Skin epidermis (tissue), 12 donors: ENCODE data around the gene MDM2.
A peak's percentile ranks its signal among the peaks of the same experiment; 100 is the strongest.

Source experiments
- H3K27ac ChIP-seq, 21 experiments: fragments of 200-600 bp; sonication (generic) in 11 of 21; one replicate each; pipeline ENCODE4 v1.5.0; 2020; ENCODE audit warnings: mild to moderate bottlenecking in 3 of 21, inconsistent platforms in 2 of 21, moderate library complexity in 2 of 21
- H3K4me3 ChIP-seq, 7 experiments: fragments of 200-600 bp; sonication (generic) in 2 of 7; one replicate each; pipeline ENCODE4 v1.5.0; 2020; ENCODE audit warnings: inconsistent platforms in 2 of 7, mild to moderate bottlenecking in 2 of 7, moderate library complexity in 1 of 7

The MDM2 gene

GRCh38 chr12:68891141-68891540 is 83.2 kb downstream of the MDM2 start:
- Histone ChIP-seq H3K4me3 (no peak overlapping the region), H3K27ac (no peak overlapping the region)

GRCh38 chr12:68893201-68893600 is 85.2 kb downstream of the MDM2 start:
- no peak overlapping the region for H3K27ac ChIP-seq
- H3K4me3 ChIP-seq: no peak overlapping the region

GRCh38 chr12:68893741-68894140 is 85.8 kb downstream of the MDM2 start:
- Histone ChIP-seq H3K27ac (no peak overlapping the region), H3K4me3 (no peak overlapping the region)

- no peak overlapping the region for H3K27ac ChIP-seq
- no peak overlapping the region for H3K4me3 ChIP-seq
Observed at GRCh38 chr12:68894276-68894855, 86.4 kb downstream of the MDM2 start.

GRCh38 chr12:68896881-68897540 is 89.0 kb downstream of the MDM2 start:
- H3K4me3 ChIP-seq: no peak overlapping the region
- peak overlapping the region in 1 of 21 experiments; percentile 17 for H3K27ac ChIP-seq

- no peak overlapping the region for H3K4me3 ChIP-seq
- H3K27ac ChIP-seq: peak overlapping the region in 1 of 21 experiments; percentile 38
Observed at GRCh38 chr12:68899251-68899771, 91.3 kb downstream of the MDM2 start.

- Histone ChIP-seq H3K27ac (no peak overlapping the region), H3K4me3 (no peak overlapping the region)
Observed at GRCh38 chr12:68900241-68900640, 92.3 kb downstream of the MDM2 start.
